ENCODE data around the gene PRPF19.

DNA sequence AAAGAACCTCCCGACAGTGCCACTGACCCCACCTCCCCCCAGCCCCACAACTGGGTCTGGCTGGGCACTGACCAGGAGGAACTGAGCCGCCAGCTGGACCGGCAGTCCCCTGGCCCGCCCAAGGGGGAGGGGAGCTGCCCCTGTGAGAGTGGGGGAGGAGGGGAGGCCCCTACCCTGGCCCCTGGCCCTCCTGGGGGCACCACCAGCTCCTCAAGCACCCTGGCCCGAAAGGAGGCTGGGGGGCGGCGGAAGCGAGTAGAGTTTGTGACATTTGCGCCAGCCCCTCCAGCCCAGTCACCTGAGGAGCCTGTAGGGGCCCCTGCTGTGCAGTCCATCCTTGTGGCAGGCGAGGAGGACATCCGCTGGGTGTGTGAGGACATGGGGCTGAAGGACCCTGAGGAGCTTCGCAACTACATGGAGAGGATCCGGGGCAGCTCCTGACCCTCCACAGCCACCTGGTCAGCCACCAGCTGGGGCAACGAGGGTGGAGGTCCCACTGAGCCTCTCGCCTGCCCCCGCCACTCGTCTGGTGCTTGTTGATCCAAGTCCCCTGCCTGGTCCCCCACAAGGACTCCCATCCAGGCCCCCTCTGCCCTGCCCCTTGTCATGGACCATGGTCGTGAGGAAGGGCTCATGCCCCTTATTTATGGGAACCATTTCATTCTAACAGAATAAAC, 30.2 kb upstream of the PRPF19 start:
- TF ChIP-seq POLR2A (IDR thresholded peaks at IDR 0.05; ENCODE audit: low read length) = no peak
- TF ChIP-seq, protein P1, sequence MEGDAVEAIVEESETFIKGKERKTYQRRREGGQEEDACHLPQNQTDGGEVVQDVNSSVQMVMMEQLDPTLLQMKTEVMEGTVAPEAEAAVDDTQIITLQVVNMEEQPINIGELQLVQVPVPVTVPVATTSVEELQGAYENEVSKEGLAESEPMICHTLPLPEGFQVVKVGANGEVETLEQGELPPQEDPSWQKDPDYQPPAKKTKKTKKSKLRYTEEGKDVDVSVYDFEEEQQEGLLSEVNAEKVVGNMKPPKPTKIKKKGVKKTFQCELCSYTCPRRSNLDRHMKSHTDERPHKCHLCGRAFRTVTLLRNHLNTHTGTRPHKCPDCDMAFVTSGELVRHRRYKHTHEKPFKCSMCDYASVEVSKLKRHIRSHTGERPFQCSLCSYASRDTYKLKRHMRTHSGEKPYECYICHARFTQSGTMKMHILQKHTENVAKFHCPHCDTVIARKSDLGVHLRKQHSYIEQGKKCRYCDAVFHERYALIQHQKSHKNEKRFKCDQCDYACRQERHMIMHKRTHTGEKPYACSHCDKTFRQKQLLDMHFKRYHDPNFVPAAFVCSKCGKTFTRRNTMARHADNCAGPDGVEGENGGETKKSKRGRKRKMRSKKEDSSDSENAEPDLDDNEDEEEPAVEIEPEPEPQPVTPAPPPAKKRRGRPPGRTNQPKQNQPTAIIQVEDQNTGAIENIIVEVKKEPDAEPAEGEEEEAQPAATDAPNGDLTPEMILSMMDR (IDR thresholded peaks at IDR 0.05) = no peak
- TF ChIP-seq, protein P2, sequence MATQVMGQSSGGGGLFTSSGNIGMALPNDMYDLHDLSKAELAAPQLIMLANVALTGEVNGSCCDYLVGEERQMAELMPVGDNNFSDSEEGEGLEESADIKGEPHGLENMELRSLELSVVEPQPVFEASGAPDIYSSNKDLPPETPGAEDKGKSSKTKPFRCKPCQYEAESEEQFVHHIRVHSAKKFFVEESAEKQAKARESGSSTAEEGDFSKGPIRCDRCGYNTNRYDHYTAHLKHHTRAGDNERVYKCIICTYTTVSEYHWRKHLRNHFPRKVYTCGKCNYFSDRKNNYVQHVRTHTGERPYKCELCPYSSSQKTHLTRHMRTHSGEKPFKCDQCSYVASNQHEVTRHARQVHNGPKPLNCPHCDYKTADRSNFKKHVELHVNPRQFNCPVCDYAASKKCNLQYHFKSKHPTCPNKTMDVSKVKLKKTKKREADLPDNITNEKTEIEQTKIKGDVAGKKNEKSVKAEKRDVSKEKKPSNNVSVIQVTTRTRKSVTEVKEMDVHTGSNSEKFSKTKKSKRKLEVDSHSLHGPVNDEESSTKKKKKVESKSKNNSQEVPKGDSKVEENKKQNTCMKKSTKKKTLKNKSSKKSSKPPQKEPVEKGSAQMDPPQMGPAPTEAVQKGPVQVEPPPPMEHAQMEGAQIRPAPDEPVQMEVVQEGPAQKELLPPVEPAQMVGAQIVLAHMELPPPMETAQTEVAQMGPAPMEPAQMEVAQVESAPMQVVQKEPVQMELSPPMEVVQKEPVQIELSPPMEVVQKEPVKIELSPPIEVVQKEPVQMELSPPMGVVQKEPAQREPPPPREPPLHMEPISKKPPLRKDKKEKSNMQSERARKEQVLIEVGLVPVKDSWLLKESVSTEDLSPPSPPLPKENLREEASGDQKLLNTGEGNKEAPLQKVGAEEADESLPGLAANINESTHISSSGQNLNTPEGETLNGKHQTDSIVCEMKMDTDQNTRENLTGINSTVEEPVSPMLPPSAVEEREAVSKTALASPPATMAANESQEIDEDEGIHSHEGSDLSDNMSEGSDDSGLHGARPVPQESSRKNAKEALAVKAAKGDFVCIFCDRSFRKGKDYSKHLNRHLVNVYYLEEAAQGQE (IDR thresholded peaks at IDR 0.05) = no peak
- TF ChIP-seq, protein P3, sequence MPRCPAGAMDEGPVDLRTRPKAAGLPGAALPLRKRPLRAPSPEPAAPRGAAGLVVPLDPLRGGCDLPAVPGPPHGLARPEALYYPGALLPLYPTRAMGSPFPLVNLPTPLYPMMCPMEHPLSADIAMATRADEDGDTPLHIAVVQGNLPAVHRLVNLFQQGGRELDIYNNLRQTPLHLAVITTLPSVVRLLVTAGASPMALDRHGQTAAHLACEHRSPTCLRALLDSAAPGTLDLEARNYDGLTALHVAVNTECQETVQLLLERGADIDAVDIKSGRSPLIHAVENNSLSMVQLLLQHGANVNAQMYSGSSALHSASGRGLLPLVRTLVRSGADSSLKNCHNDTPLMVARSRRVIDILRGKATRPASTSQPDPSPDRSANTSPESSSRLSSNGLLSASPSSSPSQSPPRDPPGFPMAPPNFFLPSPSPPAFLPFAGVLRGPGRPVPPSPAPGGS (IDR thresholded peaks at IDR 0.05) = no peak
- TF ChIP-seq BHLHE40 (IDR thresholded peaks at IDR 0.05; ENCODE audit: low read depth, low read length) = no peak

Data from A549 (cell line).